GM12878 (cell line): ENCODE results near the gene TAPBP. TPM values are rescaled to one million over a fixed set of nuclear protein-coding genes. Genes with fewer than 3 reads are reported as not detected.

Source experiments
- ATAC-seq: fragments of 200-7000 bp; cut with Tn5 transposase; 3 replicates; pipeline ENCODE4 v1.9.1; 2020; ENCODE audit warnings: mild to moderate bottlenecking, moderate library complexity
- BruUV-seq: library from RNA; stranded (reverse); fragments of 400-500 nt; replicated peaks from 2 replicates; lab custom pipeline; 2021; lab: Mats Ljungman, UMichigan
- CTCF ChIA-PET: fragments of 300-600 bp; sonication (Branson Sonifier 250); formaldehyde crosslinking; extraction: SDS; loops from one replicate; lab custom pipeline; 2021; ENCODE audit warnings: inconsistent platforms; lab: Yijun Ruan, JAX
- POLR2A ChIA-PET: fragments of 350-600 bp; formaldehyde crosslinking; extraction: SDS; loops from one replicate; lab custom pipeline; 2021; ENCODE audit warnings: inconsistent platforms; lab: Charles Lee
- RAD21 ChIA-PET: fragments of 300-600 bp; sonication (Branson Sonifier 250); formaldehyde crosslinking; loops from one replicate; lab custom pipeline; 2023; ENCODE audit warnings: antibody characterized with exemption; ENCODE audit not compliant: unreplicated experiment; lab: Charles Lee
- SMC1A ChIA-PET: fragments of 300-600 bp; sonication (Branson Sonifier 250); formaldehyde crosslinking; loops from one replicate; lab custom pipeline; 2023; ENCODE audit not compliant: unreplicated experiment, uncharacterized antibody; lab: Charles Lee
- DNase-seq: peaks from one replicate; pipeline ENCODE4 v3.0.0-alpha.2; 2011; ENCODE audit warnings: low read depth, low spot score
- FAIRE-seq: peaks from 3 replicates; lab custom pipeline; 2011; peaks lifted over from hg19 to GRCh38; lab: Jason Lieb, UNC
- H2AFZ ChIP-seq: 2 replicates; pipeline ENCODE4 v1.6.0; 2011; ENCODE audit warnings: low read depth, low read length, control low read depth; ENCODE audit not compliant: control insufficient read depth
- H3K27ac ChIP-seq: 2 replicates; pipeline ENCODE4 v1.5.1; 2011; ENCODE audit warnings: control low read depth; ENCODE audit not compliant: control insufficient read depth, insufficient read depth
- H3K27me3 ChIP-seq, 2 experiments: replicated peaks in 1 of 2; 2 replicates each; pipeline versions ENCODE4 v1.6.0 to v1.6.1; 2011; ENCODE audit warnings: low read length in 1 of 2; ENCODE audit not compliant: control insufficient read depth in 2 of 2, insufficient read depth in 2 of 2
- H3K36me3 ChIP-seq, 2 experiments: 2 replicates each; pipeline ENCODE4 v1.5.1; 2011; ENCODE audit warnings: low read length in 1 of 2; ENCODE audit not compliant: control insufficient read depth in 2 of 2, insufficient read depth in 2 of 2
- H3K4me1 ChIP-seq: 2 replicates; pipeline ENCODE4 v1.6.1; 2011; ENCODE audit warnings: mild to moderate bottlenecking, low read length, moderate library complexity, mixed read lengths; ENCODE audit not compliant: control insufficient read depth, insufficient read depth
- H3K4me2 ChIP-seq: 2 replicates; pipeline ENCODE4 v1.6.0; 2011; ENCODE audit warnings: control low read depth; ENCODE audit not compliant: control insufficient read depth, insufficient read depth
- H3K4me3 ChIP-seq: fragments of 200-600 bp; sonication (generic); 2 replicates; pipeline ENCODE4 v1.5.1; 2016
- H3K79me2 ChIP-seq: 2 replicates; pipeline ENCODE4 v1.6.0; 2011; ENCODE audit warnings: low read length; ENCODE audit not compliant: control insufficient read depth, insufficient read depth
- H3K9ac ChIP-seq: 2 replicates; pipeline ENCODE4 v1.8.0; 2011; ENCODE audit warnings: low read length, control low read depth, mixed read lengths; ENCODE audit not compliant: control insufficient read depth, insufficient read depth
- H3K9me3 ChIP-seq: replicated peaks from 3 replicates; pipeline ENCODE4 v1.5.1; 2011; ENCODE audit warnings: mild to moderate bottlenecking, low read length; ENCODE audit not compliant: control insufficient read depth, insufficient read depth
- H4K20me1 ChIP-seq: 2 replicates; pipeline ENCODE4 v1.6.0; 2011; ENCODE audit not compliant: control insufficient read depth, insufficient read depth
- BACH1 ChIP-seq: fragments of 450-650 bp; IDR thresholded peaks from 2 replicates; pipeline ENCODE4 v1.6.1; 2017; ENCODE audit warnings: mild to moderate bottlenecking, borderline replicate concordance
- BRCA1 ChIP-seq: IDR thresholded peaks from 2 replicates; pipeline ENCODE4 v1.6.1; 2011; ENCODE audit warnings: low read depth, low read length, improper control_type of control experiment
- EGR1 ChIP-seq, 2 experiments: IDR thresholded peaks; 1 replicate in 1 of 2; 2 replicates in 1 of 2; pipeline ENCODE4 v1.6.1; 2011 to 2012; ENCODE audit warnings: low read depth in 2 of 2, low read length in 2 of 2, borderline replicate concordance in 1 of 2, mild to moderate bottlenecking in 1 of 2, moderate library complexity in 1 of 2
- HCFC1 ChIP-seq: fragments of 150-350 bp; IDR thresholded peaks from 2 replicates; pipeline ENCODE4 v1.6.1; 2014; ENCODE audit warnings: low read length
- KAT2A ChIP-seq: conservative IDR thresholded peaks from 2 replicates; pipeline ENCODE4 v1.6.1; 2011; ENCODE audit warnings: low read depth, low read length; ENCODE audit not compliant: control insufficient read depth
- NR2C1 ChIP-seq: fragments of 450-650 bp; IDR thresholded peaks from 2 replicates; pipeline ENCODE4 v1.6.1; 2017; ENCODE audit warnings: antibody characterized with exemption, mild to moderate bottlenecking, moderate library complexity
- POLR2AphosphoS2 ChIP-seq: IDR thresholded peaks from 2 replicates; pipeline ENCODE4 v1.6.1; 2011; ENCODE audit warnings: low read depth, mild to moderate bottlenecking, low read length, improper control_type of control experiment, moderate library complexity
- SPI1 ChIP-seq: IDR thresholded peaks from 2 replicates; pipeline ENCODE4 v1.6.1; 2011; ENCODE audit warnings: low read depth, mild to moderate bottlenecking, low read length, moderate library complexity, borderline replicate concordance; ENCODE audit not compliant: insufficient read depth
- SRF ChIP-seq, 2 experiments: IDR thresholded peaks; 2 replicates each; pipeline ENCODE4 v1.6.1; 2011; ENCODE audit warnings: low read depth in 2 of 2, low read length in 2 of 2, mild to moderate bottlenecking in 1 of 2, moderate library complexity in 1 of 2
- STAT3 ChIP-seq: IDR thresholded peaks from 2 replicates; pipeline ENCODE4 v1.6.1; 2011; ENCODE audit warnings: low read depth, low read length, improper control_type of control experiment
- SUPT20H ChIP-seq: IDR thresholded peaks from 2 replicates; pipeline ENCODE4 v1.6.1; 2011; ENCODE audit warnings: low read depth, mild to moderate bottlenecking, low read length, moderate library complexity, borderline replicate concordance; ENCODE audit not compliant: control insufficient read depth
- YY1 ChIP-seq: IDR thresholded peaks from 2 replicates; pipeline ENCODE4 v1.6.1; 2011; ENCODE audit warnings: low read depth, mild to moderate bottlenecking, low read length
- ZNF207 ChIP-seq: fragments of 450-650 bp; IDR thresholded peaks from 2 replicates; pipeline ENCODE4 v1.6.1; 2014; ENCODE audit warnings: antibody characterized with exemption, mild to moderate bottlenecking, borderline replicate concordance
- ZZZ3 ChIP-seq: IDR thresholded peaks from 2 replicates; pipeline ENCODE4 v1.6.1; 2011; ENCODE audit warnings: low read depth; ENCODE audit not compliant: control insufficient read depth, insufficient read length
- WGBS: methylation state at CpG from one replicate; pipeline ENCODE4 v1.1.6; 2016; ENCODE audit warnings: low lambda C conversion rate; ENCODE audit not compliant: insufficient replicate concordance, insufficient coverage; ENCODE audit errors: missing lambda C conversion rate; 5-methylcytosine and 5-hydroxymethylcytosine counted together
- in situ Hi-C: fragments of 300-500 bp; cut with MboI; formaldehyde crosslinking; loops from 9 replicates; pipeline ENCODE4 v1.14.3; 2018; ENCODE audit warnings: mixed read lengths
- intact Hi-C: fragments of 100-400 bp; cut with micrococcal nuclease; formaldehyde crosslinking; loops from one replicate; pipeline ENCODE4 v1.14.2; 2022; ENCODE audit not compliant: unreplicated experiment
- polyA plus RNA-seq, 11 experiments: library from polyadenylated mRNA; depleted of rRNA in 4 of 11; unstranded in 6 of 11; stranded (reverse) in 5 of 11; fragments of >200 nt; fragmentation: Nextera tagmentation in 4 of 11; fragmentation: Illumina TruSeq in 1 of 11; extraction: Ambion mirVana in 4 of 11; extraction: Trizol in 1 of 11; gene quantifications; 1 replicate in 1 of 11; 2 replicates in 10 of 11; pipeline versions ENCODE4 v1.2.1 to v1.2.3, GENCODE V29; 2011 to 2016; ENCODE audit warnings: inconsistent platforms in 2 of 11, missing spikeins in 2 of 11, low read depth in 1 of 11
- total RNA-seq, 4 experiments: library from RNA; depleted of rRNA in 3 of 4; stranded (reverse); fragments of >200 nt in 3 of 4; fragmentation: Illumina TruSeq in 1 of 4; extraction: Trizol in 1 of 4; gene quantifications; 2 replicates each; pipeline versions ENCODE4 v1.2.1 to v1.2.3, GENCODE V29; 2013 to 2021
- TF ChIP-seq, protein P1 (sequence below): fragments of 450-650 bp; IDR thresholded peaks from 2 replicates; pipeline ENCODE4 v1.6.1; 2016; ENCODE audit warnings: mild to moderate bottlenecking
- TF ChIP-seq, protein P2 (sequence below): fragments of 450-650 bp; IDR thresholded peaks from 2 replicates; pipeline ENCODE4 v1.6.1; 2017; ENCODE audit warnings: low read depth, mild to moderate bottlenecking, moderate library complexity

The TAPBP gene
- total and polyA plus RNA-seq, 10 of the 15 experiments (the other 5 are each of a cell fraction or from before 2014, with no cell fraction given): 14.6 to 210 (median 78.1) TPM

DNA sequence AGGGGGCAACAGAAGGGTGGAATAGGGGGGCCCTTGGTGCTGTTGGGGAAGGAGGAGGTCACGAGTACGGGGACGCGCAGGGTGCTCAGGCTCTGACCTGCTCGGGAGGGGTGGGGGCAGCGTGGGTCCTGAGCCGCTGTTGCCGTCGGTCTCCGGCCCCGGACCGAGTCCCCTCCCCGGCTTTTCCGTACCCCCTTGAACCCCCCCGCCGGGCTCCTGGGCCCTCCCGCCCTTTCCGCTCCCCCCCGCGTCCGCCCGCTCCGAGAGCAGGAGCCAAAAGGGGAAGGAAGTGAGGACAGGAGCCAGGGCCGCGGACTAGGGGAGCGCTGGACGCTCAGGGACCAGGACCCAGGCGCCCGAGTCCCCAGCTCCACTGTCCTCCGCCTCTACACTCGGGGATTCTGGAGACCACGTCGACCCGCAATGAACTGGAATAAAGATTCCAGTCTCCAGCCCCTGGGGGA, 15.1 kb downstream of the TAPBP start, which contains the start of gene RGL2 (continued):
- TF ChIP-seq SRF (IDR thresholded peaks at IDR 0.05; ENCODE audit: low read depth in 2 of 2, low read length in 2 of 2) (0 out of 4 replicates have a peak, but pooled peaks of 1 of the 2 experiments have one; percentile 7), SPI1 (peak; percentile 22; the same call in 1 of the 2 replicates), POLR2AphosphoS2 (no peak)

DNA sequence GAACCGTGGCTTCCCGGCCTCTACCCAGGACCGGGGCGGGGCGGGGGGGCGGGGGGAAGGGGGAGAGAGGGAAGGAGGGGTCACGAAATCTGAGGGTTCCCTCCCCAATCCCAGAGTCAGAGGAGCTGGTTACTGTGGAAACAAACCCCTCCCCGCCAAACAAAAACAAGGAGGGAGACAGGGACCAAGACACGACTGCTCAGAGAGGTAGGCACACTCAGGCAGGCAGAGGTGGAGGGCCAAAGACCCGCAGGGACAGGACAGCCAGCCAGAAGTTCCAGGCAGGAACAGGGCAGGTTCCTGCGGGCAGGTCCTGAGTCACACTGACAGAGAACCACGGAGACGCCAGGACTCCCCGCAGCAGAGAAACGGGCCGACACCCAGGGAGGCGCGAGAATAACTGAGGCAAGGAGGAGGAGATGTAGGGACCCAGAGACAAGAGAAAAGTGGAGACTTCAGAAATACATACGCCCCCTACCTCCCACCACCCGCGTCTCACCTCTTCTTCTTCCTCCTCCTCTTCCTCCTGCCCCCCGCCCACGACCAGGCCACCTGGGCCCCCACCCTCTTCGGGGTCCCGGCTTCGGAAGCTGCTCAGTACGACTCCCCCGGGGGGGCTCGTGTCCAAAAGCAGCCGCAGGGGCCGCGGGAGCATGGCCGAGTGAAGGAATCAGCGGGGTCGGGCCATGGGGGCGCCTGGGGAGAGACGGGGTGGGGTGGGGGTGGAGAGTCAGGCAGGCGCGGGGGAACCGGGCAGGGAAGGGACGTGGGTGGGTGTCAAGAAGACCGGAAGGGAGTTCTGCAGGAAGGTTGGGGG, 15.7 kb downstream of the TAPBP start:
- ChIA-PET SMC1A (interaction anchor here (0.6 to 2.1 kb wide), 7 partner anchors 9 to 47 kb away, joined by 3 to 13 read pairs (median 7); partner anchors contain the start of genes B3GALT4, PFDN6, TAPBP and WDR46), RAD21 (interaction anchor here (0.6 to 2.0 kb wide), 12 partner anchors 9 to 210 kb away, joined by 3 to 14 read pairs (median 4); partner anchors contain the start of genes B3GALT4, PFDN6, RPS18 and TAPBP), CTCF (interaction anchor here (1.6 to 4.5 kb wide), 4 partner anchors 10 to 49 kb away, joined by 5 to 30 read pairs (median 23); partner anchors contain the start of genes B3GALT4 and TAPBP), POLR2A (interaction anchor here (0.6 to 3.4 kb wide), 13 partner anchors 9 to 271 kb away, joined by 3 to 41 read pairs (median 4); partner anchors contain the start of genes B3GALT4, PFDN6, RPS18 and TAPBP)
- peak overlapping the region; percentile 2; the same call in 1 of the 2 replicates for H2AFZ ChIP-seq
- peaks cover 11% of the 10 kb centered on the region for H3K4me1 ChIP-seq
- peak overlapping the region; percentile 86 for H3K27ac ChIP-seq
- H3K9me3 ChIP-seq: no peaks in the 10 kb centered on the region
- no TSS peak for BruUV-seq
- DNase-seq (no peak), ATAC-seq (peak; percentile 62), FAIRE-seq (peak; percentile 69)
- H3K79me2 ChIP-seq: peaks cover 4% of the 10 kb centered on the region; the same call in 1 of the 2 replicates
- H3K4me2 ChIP-seq: peak overlapping the region; percentile 93
- peak overlapping the region; percentile 82 for H3K9ac ChIP-seq
- peak overlapping the region; percentile 100 for H3K4me3 ChIP-seq
- in situ Hi-C loops (no loop called here), intact Hi-C loops (loop anchor here (1.0 kb wide), 1 partner anchor 9 kb away; the partner anchor contains the start of genes PFDN6 and WDR46)
- peaks cover 0 to 10% of the 10 kb centered on the region in 2 experiments for H3K36me3 ChIP-seq
- WGBS: 0% methylated on average over 20 of the region's 42 CpGs
- H4K20me1 ChIP-seq: no peaks in the 10 kb centered on the region
- no peaks in the 10 kb centered on the region for H3K27me3 ChIP-seq
- TF ChIP-seq NR2C1 (no peak), STAT3 (no peak), POLR2AphosphoS2 (no peak; the same call in 1 of the 2 replicates), BACH1 (peak; percentile 41; the same call in 1 of the 2 replicates), SUPT20H (no peak), ZNF207 (peak; percentile 31; the same call in 1 of the 2 replicates), BRCA1 (no peak), EGR1 (IDR thresholded peaks at IDR 0.05; ENCODE audit: borderline replicate concordance in 1 of 2, low read depth in 2 of 2, low read length in 2 of 2) (peak in 1 of 2 experiments; percentile 47; a peak in 2 of 3 replicates), KAT2A (no peak), ZZZ3 (no peak), YY1 (0 out of 2 replicates have a peak, but pooled peaks have one; percentile 15), HCFC1 (no peak)
- TF ChIP-seq, protein P1, sequence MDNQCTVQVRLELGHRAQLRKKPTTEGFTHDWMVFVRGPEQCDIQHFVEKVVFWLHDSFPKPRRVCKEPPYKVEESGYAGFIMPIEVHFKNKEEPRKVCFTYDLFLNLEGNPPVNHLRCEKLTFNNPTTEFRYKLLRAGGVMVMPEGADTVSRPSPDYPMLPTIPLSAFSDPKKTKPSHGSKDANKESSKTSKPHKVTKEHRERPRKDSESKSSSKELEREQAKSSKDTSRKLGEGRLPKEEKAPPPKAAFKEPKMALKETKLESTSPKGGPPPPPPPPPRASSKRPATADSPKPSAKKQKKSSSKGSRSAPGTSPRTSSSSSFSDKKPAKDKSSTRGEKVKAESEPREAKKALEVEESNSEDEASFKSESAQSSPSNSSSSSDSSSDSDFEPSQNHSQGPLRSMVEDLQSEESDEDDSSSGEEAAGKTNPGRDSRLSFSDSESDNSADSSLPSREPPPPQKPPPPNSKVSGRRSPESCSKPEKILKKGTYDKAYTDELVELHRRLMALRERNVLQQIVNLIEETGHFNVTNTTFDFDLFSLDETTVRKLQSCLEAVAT: 0 out of 2 replicates have a peak, but pooled peaks have one; percentile 25
- TF ChIP-seq, protein P2, sequence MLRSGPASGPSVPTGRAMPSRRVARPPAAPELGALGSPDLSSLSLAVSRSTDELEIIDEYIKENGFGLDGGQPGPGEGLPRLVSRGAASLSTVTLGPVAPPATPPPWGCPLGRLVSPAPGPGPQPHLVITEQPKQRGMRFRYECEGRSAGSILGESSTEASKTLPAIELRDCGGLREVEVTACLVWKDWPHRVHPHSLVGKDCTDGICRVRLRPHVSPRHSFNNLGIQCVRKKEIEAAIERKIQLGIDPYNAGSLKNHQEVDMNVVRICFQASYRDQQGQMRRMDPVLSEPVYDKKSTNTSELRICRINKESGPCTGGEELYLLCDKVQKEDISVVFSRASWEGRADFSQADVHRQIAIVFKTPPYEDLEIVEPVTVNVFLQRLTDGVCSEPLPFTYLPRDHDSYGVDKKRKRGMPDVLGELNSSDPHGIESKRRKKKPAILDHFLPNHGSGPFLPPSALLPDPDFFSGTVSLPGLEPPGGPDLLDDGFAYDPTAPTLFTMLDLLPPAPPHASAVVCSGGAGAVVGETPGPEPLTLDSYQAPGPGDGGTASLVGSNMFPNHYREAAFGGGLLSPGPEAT: no peak
